Mesenchymal stem cell (in vitro differentiated cells and primary cell): ENCODE measurements around the gene PRSS16.
"Not testable (repeated sequence)": the region's sequence is repeated elsewhere in the genome, so short reads cannot be mapped to it uniquely, and the experiment has no call there.

Source experiments
- DNase-seq: peaks from one replicate; pipeline ENCODE4 v3.0.0-alpha.2; 2013
- H2AFZ ChIP-seq: one replicate; pipeline ENCODE4 v1.6.1; 2013; ENCODE audit warnings: low read depth, mild to moderate bottlenecking, control low read depth, inconsistent platforms, low read length, moderate library complexity
- H2AK5ac ChIP-seq: 2 replicates; pipeline ENCODE4 v1.6.1; 2013; ENCODE audit warnings: low read length, moderate library complexity, mild to moderate bottlenecking, inconsistent platforms; ENCODE audit not compliant: severe bottlenecking
- H2BK120ac ChIP-seq: one replicate; pipeline ENCODE4 v1.6.1; 2013; ENCODE audit warnings: low read depth, mild to moderate bottlenecking, inconsistent platforms, low read length, moderate library complexity
- H2BK12ac ChIP-seq, 2 experiments: one replicate each; pipeline ENCODE4 v1.6.1; 2013; ENCODE audit warnings: inconsistent platforms in 2 of 2, low read length in 2 of 2, mild to moderate bottlenecking in 2 of 2, moderate library complexity in 2 of 2, control low read depth in 1 of 2
- H2BK15ac ChIP-seq: one replicate; pipeline ENCODE4 v1.6.1; 2013; ENCODE audit warnings: mild to moderate bottlenecking, low read depth, inconsistent platforms; ENCODE audit not compliant: poor library complexity, severe bottlenecking
- H2BK5ac ChIP-seq: 2 replicates; pipeline ENCODE4 v1.6.1; 2013; ENCODE audit warnings: low read depth, mild to moderate bottlenecking, low read length, control low read depth, inconsistent platforms; ENCODE audit not compliant: poor library complexity, severe bottlenecking
- H3K14ac ChIP-seq, 2 experiments: one replicate each; pipeline ENCODE4 v1.6.1; 2013; ENCODE audit warnings: inconsistent platforms in 2 of 2, low read length in 2 of 2, control low read depth in 1 of 2, mild to moderate bottlenecking in 1 of 2, moderate library complexity in 1 of 2
- H3K18ac ChIP-seq, 2 experiments: one replicate each; pipeline ENCODE4 v1.6.1; 2013; ENCODE audit warnings: inconsistent platforms in 2 of 2, low read length in 2 of 2, control low read depth in 1 of 2, low read depth in 1 of 2, mild to moderate bottlenecking in 1 of 2
- H3K23ac ChIP-seq, 2 experiments: one replicate each; pipeline ENCODE4 v1.6.1; 2013; ENCODE audit warnings: inconsistent platforms in 2 of 2, low read length in 2 of 2, mild to moderate bottlenecking in 2 of 2, moderate library complexity in 2 of 2, control low read depth in 1 of 2
- H3K27ac ChIP-seq: 2 replicates; pipeline ENCODE4 v1.5.1; 2013; ENCODE audit warnings: mild to moderate bottlenecking, moderate library complexity, low read length, control low read depth, inconsistent platforms; ENCODE audit not compliant: poor library complexity, severe bottlenecking
- H3K27me3 ChIP-seq, 2 experiments: 2 replicates each; pipeline versions ENCODE4 v1.6.1 to v1.7.0; 2013; ENCODE audit warnings: low read length in 2 of 2, mild to moderate bottlenecking in 2 of 2, moderate library complexity in 2 of 2, control low read depth in 1 of 2, inconsistent platforms in 1 of 2; ENCODE audit not compliant: control insufficient read depth in 1 of 2, insufficient read depth in 1 of 2
- H3K36me3 ChIP-seq, 2 experiments: 2 replicates each; pipeline versions ENCODE4 v1.6.1 to v1.7.0; 2013; ENCODE audit warnings: low read length in 2 of 2, control low read depth in 1 of 2, inconsistent platforms in 1 of 2, low read depth in 1 of 2, mild to moderate bottlenecking in 1 of 2; ENCODE audit not compliant: insufficient read depth in 2 of 2, control insufficient read depth in 1 of 2
- H3K4ac ChIP-seq, 2 experiments: one replicate each; pipeline ENCODE4 v1.6.1; 2013; ENCODE audit warnings: inconsistent platforms in 2 of 2, low read length in 2 of 2, mild to moderate bottlenecking in 2 of 2, moderate library complexity in 2 of 2, control low read depth in 1 of 2, low read depth in 1 of 2
- H3K4me1 ChIP-seq: 2 replicates; pipeline ENCODE4 v1.6.1; 2013; ENCODE audit warnings: low read depth, low read length, control low read depth; ENCODE audit not compliant: control insufficient read depth, insufficient read depth
- H3K4me2 ChIP-seq: 2 replicates; pipeline ENCODE4 v1.6.1; 2013; ENCODE audit warnings: low read length, mild to moderate bottlenecking, inconsistent platforms; ENCODE audit not compliant: poor library complexity, severe bottlenecking
- H3K4me3 ChIP-seq, 2 experiments: 2 replicates each; pipeline versions ENCODE4 v1.5.1 to v1.7.0; 2013; ENCODE audit warnings: low read length in 2 of 2, mild to moderate bottlenecking in 2 of 2, control low read depth in 1 of 2, low read depth in 1 of 2; ENCODE audit not compliant: insufficient read depth in 1 of 2
- H3K79me1 ChIP-seq: replicated peaks from 2 replicates; pipeline ENCODE4 v1.6.1; 2013; ENCODE audit warnings: mild to moderate bottlenecking, control low read depth, low read length, inconsistent platforms; ENCODE audit not compliant: poor library complexity, severe bottlenecking
- H3K9ac ChIP-seq: 2 replicates; pipeline ENCODE4 v1.7.0; 2013; ENCODE audit warnings: mild to moderate bottlenecking, low read length, moderate library complexity
- H3K9me3 ChIP-seq: 2 replicates; pipeline ENCODE4 v1.7.0; 2013; ENCODE audit warnings: mild to moderate bottlenecking, low read length; ENCODE audit not compliant: control insufficient read depth
- H4K8ac ChIP-seq: one replicate; pipeline ENCODE4 v1.6.1; 2013; ENCODE audit warnings: inconsistent platforms, mild to moderate bottlenecking, low read length, moderate library complexity
- H4K91ac ChIP-seq: one replicate; pipeline ENCODE4 v1.6.1; 2013; ENCODE audit warnings: mild to moderate bottlenecking, low read length, inconsistent platforms
- WGBS: methylation state at CpG from one replicate; pipeline ENCODE4 v1.1.7; 2013; ENCODE audit warnings: mixed read lengths; 5-methylcytosine and 5-hydroxymethylcytosine counted together

PRSS16 gene

GRCh38 chr6:27260836-27261375 is 13.4 kb downstream of the PRSS16 start:
- Histone ChIP-seq H2BK15ac (no peak overlapping the region), H3K27ac (no peak overlapping the region), H2BK120ac (no peak overlapping the region), H3K36me3 (no peaks in the 10 kb centered on the region), H3K79me1 (no peaks in the 10 kb centered on the region), H4K91ac (no peak overlapping the region), H3K18ac (no peak overlapping the region), H2BK5ac (no peak overlapping the region), H3K9ac (no peak overlapping the region), H3K23ac (no peak overlapping the region), H4K8ac (no peak overlapping the region), H3K4ac (no peak overlapping the region), H2AK5ac (no peak overlapping the region), H3K4me3 (peak overlapping the region in 1 of 2 experiments; percentile 54), H3K14ac (no peak overlapping the region), H3K4me2 (peak overlapping the region; percentile 93), H3K27me3 (peaks cover 17 to 47% of the 10 kb centered on the region in 2 experiments), H2AFZ (peak overlapping the region; percentile 51), H3K9me3 (no peaks in the 10 kb centered on the region), H3K4me1 (peaks cover 6% of the 10 kb centered on the region), H2BK12ac (no peak overlapping the region)
- 4% methylated on average over 27 of the region's 30 CpGs for WGBS
- DNase-seq: no peak

DNA sequence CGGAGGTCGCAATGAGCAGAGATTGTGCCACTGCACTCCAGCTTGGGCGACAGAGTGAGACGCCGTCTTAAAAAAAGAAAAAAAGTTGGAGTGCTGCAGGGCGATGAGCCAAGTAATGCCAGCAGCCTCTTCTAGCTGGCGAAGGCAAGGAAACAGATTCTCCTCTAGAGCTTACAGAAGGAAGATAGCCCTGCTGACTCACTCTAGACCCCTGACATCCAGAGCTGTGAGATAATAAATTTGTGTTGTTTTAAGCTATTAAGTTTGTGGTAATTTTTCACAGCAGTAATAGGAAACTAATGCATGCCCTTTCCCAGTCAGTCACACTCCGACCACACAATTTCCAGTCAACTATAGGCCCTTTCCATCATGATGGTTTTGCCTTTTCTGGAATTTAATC is 16.4 kb downstream of the PRSS16 start:
- Histone ChIP-seq H2AFZ (no peak overlapping the region), H4K8ac (no peak overlapping the region), H3K4me1 (peaks cover 8% of the 10 kb centered on the region), H2BK12ac (no peak overlapping the region), H3K79me1 (no peaks in the 10 kb centered on the region), H3K18ac (no peak overlapping the region), H3K9me3 (no peaks in the 10 kb centered on the region), H3K9ac (no peak overlapping the region), H3K14ac (no peak overlapping the region), H2BK5ac (no peak overlapping the region), H4K91ac (no peak overlapping the region), H3K27ac (no peak overlapping the region), H3K4ac (no peak overlapping the region), H3K4me2 (no peak overlapping the region), H3K27me3 (peaks cover 18 to 40% of the 10 kb centered on the region in 2 experiments), H3K4me3 (no peak overlapping the region), H3K23ac (no peak overlapping the region), H2BK120ac (no peak overlapping the region), H3K36me3 (no peaks in the 10 kb centered on the region), H2AK5ac (no peak overlapping the region), H2BK15ac (no peak overlapping the region)
- 79% methylated on average over 7 of the region's 8 CpGs for WGBS
- DNase-seq: no peak

DNA sequence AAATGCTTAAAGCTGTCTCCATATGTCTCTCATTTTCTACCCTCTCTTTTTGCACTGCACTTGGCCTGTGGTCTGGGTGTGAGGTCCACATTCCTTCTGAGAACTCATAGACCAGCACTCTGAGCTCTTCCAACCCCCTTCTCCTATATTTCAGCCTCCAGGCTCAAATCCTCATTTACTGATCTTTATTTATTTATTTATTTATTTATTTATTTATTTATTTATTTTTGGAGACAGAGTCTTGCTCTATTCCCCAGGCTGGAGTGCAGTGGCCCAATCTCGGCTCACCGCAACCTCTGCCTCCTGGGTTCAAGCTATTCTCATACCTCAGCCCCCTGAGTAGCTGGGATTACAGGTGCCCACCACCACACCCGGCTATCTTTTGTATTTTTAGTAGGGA is 19.5 kb downstream of the PRSS16 start:
- not testable (repeated sequence) for H3K4me1 ChIP-seq, H3K14ac ChIP-seq, H2BK15ac ChIP-seq, H3K4ac ChIP-seq, H3K27ac ChIP-seq, H4K91ac ChIP-seq, H3K36me3 ChIP-seq, H2BK120ac ChIP-seq, H3K9me3 ChIP-seq, H3K4me2 ChIP-seq, H2AK5ac ChIP-seq, H2BK5ac ChIP-seq, H2AFZ ChIP-seq, H3K79me1 ChIP-seq, H3K18ac ChIP-seq, H3K4me3 ChIP-seq, H3K9ac ChIP-seq, H2BK12ac ChIP-seq, H4K8ac ChIP-seq, DNase-seq, H3K23ac ChIP-seq
- WGBS: 85% methylated on average over 3 of the region's 3 CpGs
- H3K27me3 ChIP-seq: peaks cover 17 to 32% of the 10 kb centered on the region in 2 experiments

- H2AFZ ChIP-seq: no peak overlapping the region
- DNase-seq: no peak
- no peak overlapping the region for H4K8ac ChIP-seq
- H3K4me1 ChIP-seq: peaks cover 2% of the 10 kb centered on the region
- no peak overlapping the region for H3K18ac ChIP-seq
- H3K14ac ChIP-seq: no peak overlapping the region
- no peak overlapping the region for H3K4me3 ChIP-seq
- H2BK5ac ChIP-seq: no peak overlapping the region
- no peak overlapping the region for H4K91ac ChIP-seq
- H2AK5ac ChIP-seq: no peak overlapping the region
- no peaks in the 10 kb centered on the region for H3K79me1 ChIP-seq
- WGBS: 81% methylated on average over 22 of the region's 22 CpGs
- H3K9me3 ChIP-seq: no peaks in the 10 kb centered on the region
- H3K27ac ChIP-seq: no peak overlapping the region
- H3K27me3 ChIP-seq: peaks cover 23 to 36% of the 10 kb centered on the region in 2 experiments
- H2BK15ac ChIP-seq: no peak overlapping the region
- no peaks in the 10 kb centered on the region for H3K36me3 ChIP-seq
- H3K9ac ChIP-seq: no peak overlapping the region
- H3K4me2 ChIP-seq: peak overlapping the region; percentile 20
- H3K23ac ChIP-seq: no peak overlapping the region
- H2BK12ac ChIP-seq: no peak overlapping the region
- H3K4ac ChIP-seq: no peak overlapping the region
- H2BK120ac ChIP-seq: no peak overlapping the region
Measured at GRCh38 chr6:27267857-27268434, 20.4 kb downstream of the PRSS16 start.
